OCI-LY3 (cell line): Measurements from ENCODE around the gene PPP1R37.

Experiments
- EZH2phosphoT487 ChIP-seq: fragments of 200-600 bp; shearing (Covaris generic); IDR thresholded peaks from 2 replicates; pipeline ENCODE4 v1.6.1; 2018; ENCODE audit warnings: antibody characterized with exemption, mixed run types, low read depth
- TF ChIP-seq, protein P1 (sequence below): fragments of 200-600, 300-600 bp; sonication (generic); IDR thresholded peaks from 2 replicates; pipeline ENCODE4 v1.5.1; 2014; ENCODE audit warnings: antibody characterized with exemption, low read length, low read depth

DNA sequence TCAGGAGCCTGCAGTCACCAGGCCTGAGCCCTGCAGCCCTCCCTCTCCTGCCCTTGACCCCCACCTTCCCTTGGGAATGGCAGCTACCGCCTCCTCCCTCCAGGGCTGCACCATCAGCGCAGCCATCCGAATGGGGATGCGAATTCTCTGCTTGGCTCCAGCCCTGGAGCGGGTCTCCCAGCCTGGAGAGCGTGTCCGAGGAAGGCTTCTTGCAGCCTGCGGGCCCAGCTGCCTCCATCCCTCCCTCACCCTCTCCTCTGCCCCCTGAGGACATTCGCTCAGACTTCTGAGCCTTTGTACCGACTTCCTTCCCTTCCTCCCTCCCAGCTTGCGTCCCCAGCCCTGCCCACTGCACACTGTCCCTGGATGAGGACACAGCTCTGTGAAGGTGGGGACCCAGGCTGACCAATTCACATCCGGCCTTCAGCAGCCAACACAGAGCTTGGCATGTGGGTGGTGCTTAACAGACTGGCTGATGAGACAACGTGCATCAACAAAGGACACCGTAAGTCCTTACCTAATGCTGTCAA lies 73.8 kb downstream of the PPP1R37 start:
- TF ChIP-seq, protein P1, sequence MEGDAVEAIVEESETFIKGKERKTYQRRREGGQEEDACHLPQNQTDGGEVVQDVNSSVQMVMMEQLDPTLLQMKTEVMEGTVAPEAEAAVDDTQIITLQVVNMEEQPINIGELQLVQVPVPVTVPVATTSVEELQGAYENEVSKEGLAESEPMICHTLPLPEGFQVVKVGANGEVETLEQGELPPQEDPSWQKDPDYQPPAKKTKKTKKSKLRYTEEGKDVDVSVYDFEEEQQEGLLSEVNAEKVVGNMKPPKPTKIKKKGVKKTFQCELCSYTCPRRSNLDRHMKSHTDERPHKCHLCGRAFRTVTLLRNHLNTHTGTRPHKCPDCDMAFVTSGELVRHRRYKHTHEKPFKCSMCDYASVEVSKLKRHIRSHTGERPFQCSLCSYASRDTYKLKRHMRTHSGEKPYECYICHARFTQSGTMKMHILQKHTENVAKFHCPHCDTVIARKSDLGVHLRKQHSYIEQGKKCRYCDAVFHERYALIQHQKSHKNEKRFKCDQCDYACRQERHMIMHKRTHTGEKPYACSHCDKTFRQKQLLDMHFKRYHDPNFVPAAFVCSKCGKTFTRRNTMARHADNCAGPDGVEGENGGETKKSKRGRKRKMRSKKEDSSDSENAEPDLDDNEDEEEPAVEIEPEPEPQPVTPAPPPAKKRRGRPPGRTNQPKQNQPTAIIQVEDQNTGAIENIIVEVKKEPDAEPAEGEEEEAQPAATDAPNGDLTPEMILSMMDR: no peak
- no peak for TF ChIP-seq EZH2phosphoT487
